ENCODE results near the gene AHSP.
A peak's percentile ranks its signal among the peaks of the same experiment; 100 is the strongest.
"Not testable (repeated sequence)": the region's sequence is repeated elsewhere in the genome, so short reads cannot be mapped to it uniquely, and the experiment has no call there.

AHSP gene

GRCh38 chr16:31561426-31562233 is 33.9 kb downstream of the AHSP start:
- ChIA-PET CTCF (no interaction called here), POLR2A (no interaction called here)
- no peak overlapping the region for H3K4me3 ChIP-seq (ENCODE audit: low read depth, low read length)
- no peak for TF ChIP-seq CTCF (IDR thresholded peaks at IDR 0.05; ENCODE audit: insufficient read depth, low read length, missing control alignments)
- DNase-seq (ENCODE audit: low read depth, low spot score) = no peak

GRCh38 chr16:31568577-31569359 is 41.1 kb downstream of the AHSP start:
- TF ChIP-seq CTCF (IDR thresholded peaks at IDR 0.05; ENCODE audit: insufficient read depth, low read length, missing control alignments) = no peak
- ChIA-PET POLR2A (no interaction called here), CTCF (no interaction called here)
- DNase-seq (ENCODE audit: low read depth, low spot score) = no peak
- peak overlapping the region; percentile 15; the same call in 1 of the 2 replicates for H3K4me3 ChIP-seq (ENCODE audit: low read depth, low read length)

GRCh38 chr16:31569360-31569717 is 41.6 kb downstream of the AHSP start:
- peak overlapping the region; percentile 3 for H3K4me3 ChIP-seq (ENCODE audit: low read depth, low read length)
- TF ChIP-seq CTCF (IDR thresholded peaks at IDR 0.05; ENCODE audit: insufficient read depth, low read length, missing control alignments) = no peak
- ChIA-PET POLR2A (no interaction called here), CTCF (no interaction called here)
- DNase-seq (ENCODE audit: low read depth, low spot score) = no peak

- ChIA-PET CTCF (no interaction called here), POLR2A (no interaction called here)
- H3K4me3 ChIP-seq (ENCODE audit: low read depth, low read length) = no peak overlapping the region
- DNase-seq (ENCODE audit: low read depth, low spot score) = no peak
- no peak for TF ChIP-seq CTCF (IDR thresholded peaks at IDR 0.05; ENCODE audit: insufficient read depth, low read length, missing control alignments)
Measured at GRCh38 chr16:31572821-31573220, 45.1 kb downstream of the AHSP start.

- H3K4me3 ChIP-seq (ENCODE audit: low read depth, low read length); DNase-seq (ENCODE audit: low read depth, low spot score); POLR2A ChIA-PET; CTCF ChIA-PET: not testable (repeated sequence)
Measured at GRCh38 chr16:31574159-31574558, 46.5 kb downstream of the AHSP start.

- no peak for DNase-seq (ENCODE audit: low read depth, low spot score)
- ChIA-PET POLR2A (no interaction called here), CTCF (no interaction called here)
- TF ChIP-seq CTCF (IDR thresholded peaks at IDR 0.05; ENCODE audit: insufficient read depth, low read length, missing control alignments) = no peak
- no peak overlapping the region for H3K4me3 ChIP-seq (ENCODE audit: low read depth, low read length)
Measured at GRCh38 chr16:31577411-31577810, 49.7 kb downstream of the AHSP start.
